IPS DF 19.7 (cell line): ENCODE data around the gene TMEM43.
A peak's percentile ranks its signal among the peaks of the same experiment; 100 is the strongest.

Source experiments
- DNase-seq: peaks from one replicate; pipeline ENCODE4 v3.0.0-alpha.2; 2013; ENCODE audit warnings: low read depth, low spot score

The TMEM43 gene

GRCh38 chr3:14137445-14137844, 12.6 kb downstream of the TMEM43 start:
- no peak for DNase-seq

- DNase-seq = no peak
Observed at GRCh38 chr3:14138109-14138877, 13.4 kb downstream of the TMEM43 start.

GRCh38 chr3:14138878-14139655, 14.2 kb downstream of the TMEM43 start:
- no peak for DNase-seq

GRCh38 chr3:14139771-14140170, 14.9 kb downstream of the TMEM43 start:
- DNase-seq = no peak

GRCh38 chr3:14140668-14141067, 15.8 kb downstream of the TMEM43 start:
- DNase-seq = no peak

- DNase-seq = no peak
Observed at GRCh38 chr3:14141144-14141543, 16.3 kb downstream of the TMEM43 start.

- DNase-seq = no peak
Observed at GRCh38 chr3:14141602-14142341, 16.9 kb downstream of the TMEM43 start.

- no peak for DNase-seq
Observed at GRCh38 chr3:14142567-14143270, 17.9 kb downstream of the TMEM43 start.

GRCh38 chr3:14143271-14144225, 18.7 kb downstream of the TMEM43 start:
- no peak for DNase-seq

GRCh38 chr3:14144423-14145075, 19.7 kb downstream of the TMEM43 start:
- DNase-seq = peak; percentile 65

GRCh38 chr3:14145236-14145635, 20.4 kb downstream of the TMEM43 start:
- DNase-seq = no peak

GRCh38 chr3:14145670-14146380, 21.0 kb downstream of the TMEM43 start:
- DNase-seq = no peak

- DNase-seq = no peak
Observed at GRCh38 chr3:14146381-14147065, 21.7 kb downstream of the TMEM43 start.

- no peak for DNase-seq
Observed at GRCh38 chr3:14147066-14147435, 22.2 kb downstream of the TMEM43 start.

GRCh38 chr3:14147617-14148016, 22.8 kb downstream of the TMEM43 start:
- DNase-seq = no peak

- no peak for DNase-seq
Observed at GRCh38 chr3:14148041-14148985, 23.5 kb downstream of the TMEM43 start.

GRCh38 chr3:14150078-14150477, 25.2 kb downstream of the TMEM43 start:
- no peak for DNase-seq
